A172 (cell line): ENCODE data around the gene TFEC. TPM values are rescaled to one million over a fixed set of nuclear protein-coding genes. Genes with fewer than 3 reads are reported as not detected.

ENCODE experiments used
- DNase-seq: peaks from one replicate; pipeline ENCODE4 v3.0.0-alpha.2; 2015; ENCODE audit warnings: low spot score
- total RNA-seq: library from RNA; depleted of rRNA; stranded (reverse); fragments of >200 nt; shearing (Covaris generic); gene quantifications from 2 replicates; pipeline ENCODE4 v1.2.3, GENCODE V29; 2014

The TFEC gene
- total RNA-seq, 1 experiment from 2014 or later = 0.43 TPM

DNA sequence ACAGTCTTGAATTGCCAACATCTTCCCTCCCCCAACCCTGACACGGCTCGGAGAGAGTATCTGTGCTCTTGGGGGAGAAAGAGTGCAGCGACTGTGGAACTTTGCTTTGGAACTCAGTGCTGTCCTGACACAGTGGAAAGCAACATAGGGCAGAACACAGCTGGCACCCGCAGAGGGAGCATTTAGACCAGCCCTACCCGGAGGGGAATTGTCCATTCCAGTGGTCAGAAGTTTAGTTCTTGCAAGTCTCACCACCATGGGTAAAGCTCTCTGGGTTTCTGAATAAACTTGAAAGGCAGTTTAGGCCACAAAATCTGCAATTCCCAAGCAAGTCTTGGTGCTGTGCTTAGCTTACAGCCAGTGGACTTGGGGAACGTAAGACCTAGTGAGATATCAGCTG, 34.9 kb downstream of the TFEC start:
- DNase-seq = no peak

DNA sequence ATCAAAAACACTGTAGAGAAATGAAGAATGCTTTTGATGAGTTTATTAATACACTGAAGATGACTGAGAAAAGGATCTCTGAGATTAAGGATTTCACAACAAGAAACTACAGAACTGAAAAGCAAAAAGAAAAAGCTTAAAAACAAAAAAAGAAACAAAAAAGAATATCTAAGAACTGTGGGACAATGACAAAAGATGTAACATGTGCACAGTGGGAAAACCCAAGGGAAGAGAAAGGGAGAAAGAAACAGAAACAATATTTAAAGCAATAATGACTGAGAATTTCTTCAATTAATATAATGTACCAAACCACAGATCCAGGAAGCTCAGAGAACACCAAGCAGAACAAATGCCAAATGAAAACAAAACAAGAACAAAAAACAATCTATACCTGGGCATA, 42.2 kb downstream of the TFEC start:
- DNase-seq = no peak

- DNase-seq = no peak
These were observed 43.1 kb downstream of the TFEC start for GRCh38 chr7:115987486-115987885.

GRCh38 chr7:115984105-115984504, 46.5 kb downstream of the TFEC start:
- no peak for DNase-seq

DNA sequence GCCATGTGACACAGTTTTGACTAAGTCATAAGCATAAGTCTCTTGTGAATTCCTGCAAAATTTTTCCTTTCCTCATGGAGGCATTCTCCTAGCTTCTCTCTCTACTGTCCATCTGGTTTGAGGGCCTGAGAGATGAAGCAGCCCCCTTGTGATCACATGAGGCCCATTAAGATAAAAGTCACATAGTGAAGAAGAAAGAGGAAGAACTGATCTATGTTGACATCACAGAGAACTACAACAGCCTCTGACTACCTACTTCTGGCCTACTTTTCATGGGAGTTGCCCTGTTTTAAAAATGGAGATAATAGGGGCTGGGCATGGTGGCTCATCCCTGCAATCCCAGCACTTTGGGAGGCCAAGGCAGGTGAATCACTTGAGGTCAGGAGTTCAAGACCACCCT, 50.4 kb downstream of the TFEC start:
- DNase-seq = no peak

DNA sequence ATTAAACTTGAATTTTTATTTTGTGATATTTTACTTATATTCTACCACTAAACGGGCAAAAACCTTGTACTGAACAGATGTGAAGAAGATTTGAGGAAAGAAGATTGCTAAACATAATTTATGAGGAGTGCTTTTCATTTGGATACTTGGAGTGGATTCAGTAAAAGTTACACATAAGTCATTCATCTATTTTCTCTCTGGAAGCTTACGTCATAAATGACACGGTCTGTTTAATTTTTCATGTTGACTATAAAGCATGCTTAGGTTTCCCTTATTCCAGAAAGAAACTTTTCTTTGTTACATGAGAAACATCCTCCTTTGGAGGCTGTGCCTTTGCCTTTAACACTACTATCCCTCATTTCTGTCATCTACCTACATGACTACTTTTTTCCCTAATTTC, 53.9 kb downstream of the TFEC start:
- DNase-seq = no peak

DNA sequence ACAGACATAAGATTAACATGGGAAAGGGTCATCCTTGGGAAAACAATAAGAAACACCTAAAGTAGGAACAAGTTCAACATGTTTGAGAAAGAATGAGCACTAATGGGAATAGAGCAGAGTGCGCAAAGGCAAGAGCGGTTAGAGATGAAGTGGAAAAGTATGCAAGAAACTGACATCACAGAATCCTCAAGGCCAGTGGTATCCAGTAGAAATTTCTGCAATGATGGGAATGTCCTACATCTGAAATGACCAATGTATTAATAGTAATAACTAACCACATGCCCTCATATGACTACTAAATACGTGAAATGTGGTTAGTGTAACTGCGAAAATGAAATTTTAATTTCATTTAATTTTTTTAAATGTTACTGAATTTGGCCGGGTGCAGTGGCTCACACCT, 54.8 kb downstream of the TFEC start:
- no peak for DNase-seq

DNA sequence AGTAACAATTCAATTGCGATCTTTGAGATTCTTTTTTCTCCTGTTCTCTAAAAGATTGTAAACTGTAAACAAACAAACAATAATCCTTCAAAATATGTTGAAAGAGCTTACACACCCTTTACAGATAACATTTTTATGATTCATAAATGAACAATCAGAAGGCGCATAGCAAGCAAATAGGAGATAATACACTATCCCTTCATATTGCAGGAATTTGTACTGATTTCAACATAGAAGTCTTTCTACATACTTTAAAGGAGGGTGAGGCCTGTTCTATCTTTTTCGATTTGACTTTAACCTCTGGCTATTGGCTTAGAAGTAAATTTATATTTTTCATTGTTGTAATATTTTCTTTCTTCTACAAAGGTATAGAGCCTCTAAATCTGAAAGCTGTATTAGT, 57.2 kb downstream of the TFEC start:
- DNase-seq = no peak

GRCh38 chr7:115971506-115971905, 59.1 kb downstream of the TFEC start:
- DNase-seq = no peak

GRCh38 chr7:115968596-115968995, 62.0 kb downstream of the TFEC start:
- no peak for DNase-seq

DNA sequence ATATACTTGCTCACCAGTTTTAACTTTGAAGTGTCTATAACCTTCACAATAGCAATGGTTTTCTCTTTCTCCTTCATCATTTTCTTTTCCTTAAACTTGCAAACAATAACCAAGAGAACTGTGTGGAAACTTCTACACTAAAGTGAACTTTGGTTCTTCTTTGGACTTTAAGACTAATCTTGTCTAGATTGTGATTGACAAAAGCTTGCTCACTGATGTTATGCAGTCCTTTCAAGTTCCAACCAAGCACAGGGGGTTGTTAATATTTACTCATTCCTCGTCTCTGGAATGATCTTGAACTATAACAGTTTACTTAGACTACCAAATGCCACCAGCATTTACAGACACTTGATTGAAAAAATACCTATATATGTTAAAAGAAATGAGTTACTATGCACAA, 62.4 kb downstream of the TFEC start:
- DNase-seq = no peak

DNA sequence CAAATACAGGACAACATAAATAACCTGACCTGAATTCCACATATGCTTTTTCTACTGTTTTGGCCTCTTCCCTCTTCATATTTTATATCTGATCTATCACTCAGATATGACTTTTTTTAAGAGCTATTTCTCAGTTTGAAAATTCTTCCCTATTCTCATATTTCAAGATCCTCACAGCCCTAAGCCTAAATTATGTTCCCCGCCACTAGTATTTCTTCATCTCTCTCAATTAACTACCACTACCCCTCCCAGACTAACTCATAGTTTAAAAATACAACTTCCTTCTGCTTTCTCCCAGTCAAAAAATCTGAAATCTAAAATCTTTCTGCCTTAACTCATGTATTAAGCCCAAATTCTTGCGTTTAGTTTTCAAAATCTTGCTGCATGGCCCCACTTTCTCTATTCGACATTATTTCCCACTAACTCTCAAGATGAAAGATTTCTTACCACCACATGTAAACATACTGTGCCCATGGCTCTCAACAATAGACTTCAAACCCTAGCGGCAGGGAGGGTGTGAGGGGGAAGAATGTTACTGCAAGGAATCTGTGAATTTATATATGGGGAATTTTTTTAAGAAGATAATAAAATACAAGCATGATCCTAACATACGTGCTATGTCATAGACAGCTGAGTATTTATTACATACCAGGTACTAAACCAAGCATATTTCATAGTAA, 64.6 kb downstream of the TFEC start:
- no peak for DNase-seq

GRCh38 chr7:115965236-115965635, 65.3 kb downstream of the TFEC start:
- no peak for DNase-seq

- no peak for DNase-seq
These were observed 65.8 kb downstream of the TFEC start for GRCh38 chr7:115964799-115965198.

GRCh38 chr7:115962340-115962739, 68.2 kb downstream of the TFEC start:
- no peak for DNase-seq

- no peak for DNase-seq
These were observed 76.8 kb downstream of the TFEC start for GRCh38 chr7:115953592-115954255.

GRCh38 chr7:115952832-115953231, 77.7 kb downstream of the TFEC start:
- no peak for DNase-seq

- DNase-seq = no peak
These were observed 79.0 kb downstream of the TFEC start for GRCh38 chr7:115951547-115951946.

DNA sequence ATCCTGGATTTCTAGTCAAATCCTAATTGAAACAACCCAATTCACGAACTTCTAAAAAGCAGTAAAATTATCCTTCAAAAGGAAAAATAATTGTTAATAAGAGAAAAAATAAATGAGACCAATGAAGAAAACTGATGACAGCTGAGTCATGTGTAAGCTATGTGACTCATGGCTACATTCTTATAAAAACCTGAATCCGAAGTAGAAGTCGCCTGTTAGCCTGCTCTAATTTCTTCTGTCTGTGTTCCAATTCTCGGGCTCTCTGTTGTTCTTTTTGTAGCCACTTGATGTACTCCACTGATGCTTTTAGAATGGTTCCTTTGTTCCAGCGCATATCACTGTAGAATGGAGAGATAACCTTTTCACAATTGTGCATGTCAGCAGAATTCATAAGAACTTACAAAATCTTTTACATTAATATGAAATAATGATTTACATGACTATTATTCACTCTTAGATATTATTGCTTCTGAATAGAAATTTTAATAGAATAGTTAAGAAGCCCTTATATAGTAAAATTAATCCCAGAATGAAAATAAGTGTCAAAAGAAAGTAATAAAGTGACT, 88.8 kb downstream of the TFEC start:
- peak; percentile 61 for DNase-seq

DNA sequence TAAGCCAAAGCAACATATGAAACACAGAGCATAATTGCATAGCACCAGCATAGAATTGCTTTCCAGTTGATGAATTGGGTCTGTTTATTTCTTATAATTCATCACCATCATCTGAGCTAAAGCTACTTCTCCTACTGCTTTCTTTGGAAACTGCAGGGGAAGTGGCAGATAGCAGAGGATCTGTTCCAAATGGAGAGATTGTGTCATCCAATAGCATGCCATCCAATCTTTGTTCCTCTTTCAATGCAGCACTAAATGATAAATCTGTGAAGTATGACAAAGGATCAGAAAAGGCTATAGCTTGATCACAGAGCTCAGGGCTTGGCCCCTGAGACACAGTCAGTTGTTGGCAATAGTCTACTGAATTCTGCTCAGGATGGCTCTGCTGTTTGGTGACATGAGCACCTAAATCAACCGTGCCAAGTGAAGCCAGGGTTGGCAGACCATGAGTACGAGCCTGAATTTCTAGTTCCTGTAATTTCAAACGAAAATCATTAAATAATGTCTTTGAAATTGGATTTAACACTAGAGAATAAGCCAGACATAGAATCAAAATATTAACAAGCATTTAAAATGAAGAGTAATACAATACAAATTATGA, 90.0 kb downstream of the TFEC start:
- no peak for DNase-seq

GRCh38 chr7:115937960-115938359, 92.6 kb downstream of the TFEC start:
- no peak for DNase-seq

- no peak for DNase-seq
These were observed 97.1 kb downstream of the TFEC start for GRCh38 chr7:115933471-115933870.

DNA sequence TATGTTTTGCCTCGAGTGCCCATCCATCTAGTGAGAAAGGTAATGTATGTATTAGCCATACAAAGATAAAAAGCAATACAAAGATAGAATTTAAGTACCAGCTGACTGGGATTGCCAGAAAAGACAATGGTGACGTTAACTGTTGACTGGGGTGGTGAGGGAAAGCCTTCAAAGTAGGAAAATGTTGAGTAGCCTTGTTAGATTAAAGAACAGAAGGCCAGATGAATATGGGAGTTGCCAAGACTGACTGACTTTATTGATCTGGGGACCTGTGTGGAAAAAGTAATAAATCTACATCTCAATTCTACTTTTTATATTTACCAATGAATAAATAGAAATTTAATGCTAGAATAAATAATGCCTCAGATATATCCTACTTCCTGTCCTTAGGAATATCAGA, 97.7 kb downstream of the TFEC start:
- no peak for DNase-seq
